ENCODE data around the gene PRKCB.
"Not testable (repeated sequence)": the region's sequence is repeated elsewhere in the genome, so short reads cannot be mapped to it uniquely, and the experiment has no call there.

Gene PRKCB

GRCh38 chr16:23902748-23903414 is 67.1 kb downstream of the PRKCB start:
- no peak for DNase-seq (ENCODE audit: low spot score)

- peak; percentile 75 for DNase-seq (ENCODE audit: low spot score)
Measured at GRCh38 chr16:23905027-23905426, 69.2 kb downstream of the PRKCB start.

DNA sequence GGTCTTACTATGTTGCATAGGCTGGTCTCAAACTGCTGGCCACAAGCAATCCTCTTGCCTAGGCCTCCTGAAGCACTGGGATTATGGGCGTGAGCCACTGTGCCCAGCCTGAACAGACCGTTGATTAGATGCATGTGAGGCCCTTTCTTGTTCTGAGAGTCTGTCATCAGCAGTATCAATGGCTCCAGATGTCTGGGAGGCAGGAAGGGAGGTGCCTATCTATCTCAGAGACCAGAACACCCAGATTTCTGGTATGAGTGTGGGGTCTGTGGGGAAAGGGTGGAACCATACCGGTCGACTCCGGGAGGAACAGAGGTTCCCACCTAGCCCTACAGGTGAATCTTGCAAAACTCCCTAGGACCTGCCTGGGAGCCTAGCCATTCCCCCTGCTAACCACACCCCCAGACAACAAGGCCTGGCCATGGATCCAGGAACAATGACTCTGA is 71.7 kb downstream of the PRKCB start:
- DNase-seq (ENCODE audit: low spot score) = no peak

GRCh38 chr16:23907903-23908302 is 72.1 kb downstream of the PRKCB start:
- DNase-seq (ENCODE audit: low spot score) = no peak

DNA sequence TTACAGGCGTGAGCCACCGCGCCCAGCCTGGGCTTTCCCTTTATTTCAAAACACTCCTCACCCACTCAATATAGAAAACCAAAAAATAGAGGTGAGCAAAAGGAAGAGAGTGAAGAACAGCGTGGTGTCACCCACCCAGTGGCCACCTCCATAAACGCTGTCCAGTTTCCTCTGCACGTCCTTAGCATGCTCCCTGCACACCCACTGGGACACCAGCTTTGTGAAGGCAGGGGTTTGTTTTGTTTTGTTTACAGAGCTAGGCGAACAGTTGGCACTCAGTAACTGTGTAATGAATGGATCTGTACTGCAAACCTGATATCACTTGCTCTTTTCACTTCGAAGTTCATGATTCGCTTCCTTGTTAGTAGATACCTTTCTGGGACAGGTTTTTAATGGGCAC is 73.0 kb downstream of the PRKCB start:
- no peak for DNase-seq (ENCODE audit: low spot score)

DNA sequence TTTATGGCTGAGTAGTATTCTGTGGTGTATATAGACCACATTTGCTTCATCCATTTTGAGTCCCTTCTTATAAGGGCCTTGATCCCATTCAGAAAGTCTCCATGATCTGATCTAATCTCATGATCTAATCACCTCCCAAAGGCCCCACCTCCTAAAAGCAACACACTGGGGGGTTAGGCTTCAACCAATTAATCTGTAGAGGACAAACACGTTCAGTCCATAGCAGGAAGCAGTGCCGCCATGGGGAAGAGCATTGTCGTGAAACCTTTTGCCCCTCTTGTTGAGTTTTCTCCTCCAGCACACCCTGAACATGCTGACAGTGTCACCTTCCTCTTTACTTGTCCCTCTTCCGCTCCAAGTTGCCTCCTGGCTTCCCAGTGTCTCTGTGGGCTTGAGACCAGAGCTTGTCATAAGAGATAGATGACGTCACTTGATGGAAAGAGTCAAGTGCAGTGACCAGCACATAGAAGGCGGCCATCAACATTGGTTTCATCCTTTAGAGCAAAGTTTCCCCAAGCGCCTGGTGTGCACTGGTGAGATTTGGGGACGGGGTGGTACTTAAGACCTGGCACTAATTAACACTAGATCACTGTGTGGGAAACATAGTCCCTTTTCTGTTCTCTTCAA is 74.1 kb downstream of the PRKCB start:
- no peak for DNase-seq (ENCODE audit: low spot score)

DNA sequence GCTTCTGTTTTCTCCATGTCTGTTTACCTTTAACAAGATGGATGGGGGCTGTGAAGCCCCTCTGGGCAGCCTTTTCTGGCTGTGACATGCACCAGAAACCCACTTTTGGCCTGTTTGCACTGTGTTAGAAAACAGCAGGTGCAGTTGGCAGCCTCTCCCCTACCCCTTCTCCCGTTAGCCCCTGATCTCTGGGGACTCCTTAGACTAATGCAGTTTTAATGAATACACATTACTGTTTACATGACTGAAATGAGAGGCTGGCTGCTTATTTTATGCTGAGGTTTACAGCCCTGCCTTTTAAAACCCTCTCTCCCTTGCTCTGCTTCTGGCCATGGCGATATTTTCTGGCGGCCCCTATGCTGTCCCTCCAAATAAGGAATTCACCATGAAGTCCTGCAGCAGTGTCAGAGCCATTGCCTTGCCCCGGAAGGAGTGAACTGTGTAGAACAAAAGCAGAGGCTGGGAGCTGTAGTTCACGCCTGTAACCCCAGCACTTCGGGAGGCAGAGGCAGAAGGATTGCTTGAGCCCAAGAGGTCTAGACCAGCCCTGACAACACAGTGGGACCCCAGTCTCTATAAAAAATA is 79.3 kb downstream of the PRKCB start:
- DNase-seq (ENCODE audit: low spot score) = no peak

GRCh38 chr16:23916552-23916951 is 80.8 kb downstream of the PRKCB start:
- DNase-seq (ENCODE audit: low spot score) = not testable (repeated sequence)

DNA sequence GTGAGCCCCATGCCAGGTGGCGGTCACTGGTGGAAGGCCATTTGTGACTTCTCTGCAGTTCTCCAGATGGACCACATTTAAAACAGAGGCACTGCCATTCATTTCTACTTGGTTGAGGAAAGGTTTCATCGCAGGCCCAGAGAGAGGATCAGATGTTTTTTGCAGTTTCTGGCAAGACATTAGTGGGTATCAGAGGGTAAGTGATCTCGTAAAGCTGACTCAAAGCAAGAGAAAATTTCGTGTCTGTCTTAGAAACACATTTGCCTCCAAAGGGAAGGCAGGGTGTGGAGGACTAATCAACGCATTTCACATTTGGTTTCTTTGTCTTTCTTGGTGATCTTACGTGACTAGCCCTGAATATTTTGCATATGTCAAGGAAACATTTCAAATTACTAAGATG is 81.8 kb downstream of the PRKCB start:
- no peak for DNase-seq (ENCODE audit: low spot score)

GRCh38 chr16:23920446-23920845 is 84.7 kb downstream of the PRKCB start:
- DNase-seq (ENCODE audit: low spot score) = no peak

DNA sequence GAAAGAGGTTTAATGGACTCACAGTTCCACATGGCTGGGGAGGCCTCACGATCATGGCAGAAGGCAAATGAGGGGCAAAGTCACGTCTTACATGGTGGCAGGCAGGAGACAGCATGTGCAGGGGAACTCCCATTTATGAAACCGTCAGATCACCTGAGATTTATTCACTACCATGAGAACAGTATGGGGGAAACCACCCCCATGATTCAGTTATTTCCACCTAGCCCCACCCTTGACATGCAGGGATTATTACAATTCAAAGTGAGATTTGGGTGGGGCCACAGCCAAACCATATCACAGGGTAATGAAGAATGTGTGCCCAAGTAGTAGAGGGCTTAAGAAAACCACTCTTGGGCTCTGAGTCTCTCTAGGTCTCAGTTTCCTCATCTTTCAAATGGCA is 85.1 kb downstream of the PRKCB start:
- DNase-seq (ENCODE audit: low spot score) = no peak

- DNase-seq (ENCODE audit: low spot score) = no peak
Measured at GRCh38 chr16:23922406-23922805, 86.6 kb downstream of the PRKCB start.

GRCh38 chr16:23924128-23924527 is 88.3 kb downstream of the PRKCB start:
- no peak for DNase-seq (ENCODE audit: low spot score)

- DNase-seq (ENCODE audit: low spot score) = no peak
Measured at GRCh38 chr16:23927796-23928195, 92.0 kb downstream of the PRKCB start.

DNA sequence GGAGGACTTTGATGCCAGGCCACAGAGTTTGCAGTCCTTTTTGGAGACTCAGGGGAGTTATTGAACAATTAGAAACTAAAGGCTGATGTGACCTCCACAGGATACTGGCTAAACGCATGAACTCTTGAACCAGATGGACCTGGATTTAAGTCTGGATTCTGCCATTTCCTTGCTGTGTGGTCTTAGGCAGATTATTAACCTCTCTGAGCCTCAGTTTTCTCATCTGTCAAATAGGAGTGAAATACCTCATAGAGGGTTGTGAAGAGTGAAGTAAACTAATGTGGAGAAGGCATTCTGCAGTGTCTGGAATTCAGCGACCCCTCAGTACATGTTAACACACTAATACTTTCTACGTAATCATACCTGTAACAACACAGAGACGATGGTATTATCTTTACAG is 93.5 kb downstream of the PRKCB start:
- DNase-seq (ENCODE audit: low spot score) = no peak

DNA sequence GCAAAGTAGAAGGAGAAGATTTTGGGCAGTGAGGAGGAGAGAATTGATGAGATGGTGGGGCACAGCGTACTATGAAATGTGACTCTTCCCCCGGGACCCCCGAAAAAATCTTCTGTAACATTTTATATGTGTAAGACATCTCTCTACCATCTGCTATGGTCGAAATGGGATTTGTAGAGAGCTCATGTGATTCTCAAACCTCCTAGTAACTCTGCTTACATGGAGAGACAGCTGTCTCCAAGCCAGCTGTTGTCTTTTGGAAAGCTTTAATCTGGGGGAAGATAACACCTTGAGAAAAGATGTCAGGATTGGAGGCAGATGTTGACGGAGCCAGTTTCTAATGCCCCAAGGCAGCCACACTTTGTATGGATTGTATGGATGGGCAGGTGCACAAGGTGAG is 94.1 kb downstream of the PRKCB start:
- DNase-seq (ENCODE audit: low spot score) = no peak

DNA sequence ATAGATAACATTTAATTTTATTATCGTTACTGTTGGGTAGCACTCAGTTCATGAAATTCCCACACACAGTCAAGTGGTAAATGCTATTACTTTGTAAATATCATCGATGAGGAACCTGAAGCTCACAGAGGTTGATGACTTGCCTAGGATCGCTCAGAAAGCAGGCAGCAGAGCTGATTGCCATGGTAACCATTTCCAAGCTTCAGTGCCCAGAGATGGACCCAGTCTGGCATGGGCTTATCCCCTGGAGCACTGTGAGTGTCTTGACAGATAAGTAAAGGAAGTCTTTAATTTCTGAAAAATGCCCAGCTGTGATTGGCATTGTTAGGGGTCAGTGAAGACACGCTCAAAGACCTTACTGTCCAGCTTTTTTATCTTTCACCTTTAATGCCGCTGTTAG is 95.0 kb downstream of the PRKCB start:
- DNase-seq (ENCODE audit: low spot score) = no peak

DNA sequence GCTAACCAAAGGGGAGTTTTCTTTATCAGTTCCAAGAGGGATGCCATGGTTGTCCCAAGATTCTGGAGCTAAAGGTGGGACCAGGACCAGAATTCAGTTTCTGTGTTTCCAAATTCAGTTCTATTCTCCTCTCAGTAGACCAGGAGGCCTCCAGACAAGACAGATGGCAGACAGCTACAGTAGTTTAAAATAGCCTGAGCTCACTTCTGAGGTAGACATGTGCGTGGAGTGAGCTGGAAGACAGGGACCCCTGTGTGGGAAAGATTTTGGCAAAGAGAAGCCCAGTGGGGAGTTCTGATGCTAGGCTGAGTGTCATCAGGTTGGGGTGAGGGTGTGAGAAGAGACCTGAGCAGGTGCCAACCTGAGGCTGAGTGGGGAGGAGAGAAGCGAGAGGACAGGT is 95.4 kb downstream of the PRKCB start:
- DNase-seq (ENCODE audit: low spot score) = no peak

GRCh38 chr16:23933650-23934049 is 97.9 kb downstream of the PRKCB start:
- not testable (repeated sequence) for DNase-seq (ENCODE audit: low spot score)

GRCh38 chr16:23934610-23935236 is 98.9 kb downstream of the PRKCB start:
- DNase-seq (ENCODE audit: low spot score) = no peak

GRCh38 chr16:23940111-23940510 is 104.3 kb downstream of the PRKCB start:
- no peak for DNase-seq (ENCODE audit: low spot score)

DNA sequence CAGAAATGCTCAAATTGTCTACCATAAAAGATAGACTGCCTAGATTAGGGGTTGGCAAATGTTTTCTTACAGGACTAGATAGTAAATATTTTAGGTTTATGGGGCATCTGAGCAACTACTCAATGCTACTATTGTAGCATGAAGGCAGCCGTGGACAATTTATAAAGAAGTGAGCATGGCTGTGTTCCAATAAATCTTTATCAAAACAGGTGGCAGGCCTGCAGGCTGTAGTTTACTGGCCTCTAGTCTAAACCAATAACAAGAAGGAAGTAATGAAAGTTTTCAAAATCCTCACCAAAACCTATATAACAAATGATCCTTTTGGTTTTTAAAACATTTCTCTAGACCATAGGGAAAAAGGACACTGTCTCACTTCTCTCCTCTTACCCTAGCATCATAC is 105.2 kb downstream of the PRKCB start:
- no peak for DNase-seq (ENCODE audit: low spot score)

GRCh38 chr16:23941963-23942564 is 106.3 kb downstream of the PRKCB start:
- DNase-seq (ENCODE audit: low spot score) = no peak

Measured in AG20443 (cell line).